ENCODE results near the gene GPR156.

The GPR156 gene

GRCh38 chr3:120311863-120312794 lies 27.1 kb upstream of the GPR156 start:
- Histone ChIP-seq H3K27me3 (ENCODE audit: insufficient read depth, low read length) (no peaks in the 10 kb centered on the region), H3F3A (ENCODE audit: insufficient read depth, low read length) (no peaks in the 10 kb centered on the region), H3K9me3 (ENCODE audit: low read length) (peaks cover 7% of the 10 kb centered on the region; the same call in 1 of the 2 replicates), H3K4me2 (ENCODE audit: low read length) (no peak overlapping the region), H3K9ac (ENCODE audit: low read length) (no peak overlapping the region), H3K4me3 (ENCODE audit: low read depth, low read length, poor library complexity, severe bottlenecking) (no peak overlapping the region), H4K20me1 (ENCODE audit: insufficient read depth, low read length) (no peaks in the 10 kb centered on the region), H3K4me1 (ENCODE audit: insufficient read depth, low read length, severe bottlenecking) (no peaks in the 10 kb centered on the region), H3K27ac (ENCODE audit: low read depth, low read length, poor library complexity, severe bottlenecking) (no peak overlapping the region), H3K9me2 (ENCODE audit: low read depth, low read length) (no peaks in the 10 kb centered on the region), H3K79me2 (ENCODE audit: insufficient read depth, low read length) (no peaks in the 10 kb centered on the region), H3K36me3 (ENCODE audit: insufficient read depth, low read length) (no peaks in the 10 kb centered on the region), H2AFZ (ENCODE audit: low read length) (no peak overlapping the region)
- no peak for TF ChIP-seq EZH2 (IDR thresholded peaks at IDR 0.05; ENCODE audit: borderline replicate concordance, low read length)
- TF ChIP-seq CTCF (IDR thresholded peaks at IDR 0.05; ENCODE audit: low read length), result no peak

GRCh38 chr3:120306519-120307455 lies 21.8 kb upstream of the GPR156 start:
- H3K9me2 ChIP-seq (ENCODE audit: low read depth, low read length), result no peaks in the 10 kb centered on the region
- TF ChIP-seq CTCF (IDR thresholded peaks at IDR 0.05; ENCODE audit: low read length) (no peak), EZH2 (IDR thresholded peaks at IDR 0.05; ENCODE audit: borderline replicate concordance, low read length) (no peak)
- no peaks in the 10 kb centered on the region for H3K9me3 ChIP-seq (ENCODE audit: low read length)
- H3K4me2 ChIP-seq (ENCODE audit: low read length), result no peak overlapping the region
- H3K36me3 ChIP-seq (ENCODE audit: insufficient read depth, low read length), result no peaks in the 10 kb centered on the region
- no peaks in the 10 kb centered on the region for H3K4me1 ChIP-seq (ENCODE audit: insufficient read depth, low read length, severe bottlenecking)
- no peak overlapping the region for H2AFZ ChIP-seq (ENCODE audit: low read length)
- H3K27me3 ChIP-seq (ENCODE audit: insufficient read depth, low read length), result no peaks in the 10 kb centered on the region
- H3K9ac ChIP-seq (ENCODE audit: low read length), result no peak overlapping the region
- no peaks in the 10 kb centered on the region for H3F3A ChIP-seq (ENCODE audit: insufficient read depth, low read length)
- no peaks in the 10 kb centered on the region for H3K79me2 ChIP-seq (ENCODE audit: insufficient read depth, low read length)
- no peak overlapping the region for H3K4me3 ChIP-seq (ENCODE audit: low read depth, low read length, poor library complexity, severe bottlenecking)
- H4K20me1 ChIP-seq (ENCODE audit: insufficient read depth, low read length), result no peaks in the 10 kb centered on the region
- no peak overlapping the region for H3K27ac ChIP-seq (ENCODE audit: low read depth, low read length, poor library complexity, severe bottlenecking)

- Histone ChIP-seq H3K4me1 (ENCODE audit: insufficient read depth, low read length, severe bottlenecking) (no peaks in the 10 kb centered on the region), H4K20me1 (ENCODE audit: insufficient read depth, low read length) (no peaks in the 10 kb centered on the region), H3K4me3 (ENCODE audit: low read depth, low read length, poor library complexity, severe bottlenecking) (no peak overlapping the region), H2AFZ (ENCODE audit: low read length) (no peak overlapping the region), H3K4me2 (ENCODE audit: low read length) (no peak overlapping the region), H3K9ac (ENCODE audit: low read length) (no peak overlapping the region), H3K9me2 (ENCODE audit: low read depth, low read length) (no peaks in the 10 kb centered on the region), H3F3A (ENCODE audit: insufficient read depth, low read length) (no peaks in the 10 kb centered on the region), H3K9me3 (ENCODE audit: low read length) (no peaks in the 10 kb centered on the region), H3K27me3 (ENCODE audit: insufficient read depth, low read length) (no peaks in the 10 kb centered on the region), H3K36me3 (ENCODE audit: insufficient read depth, low read length) (no peaks in the 10 kb centered on the region), H3K27ac (ENCODE audit: low read depth, low read length, poor library complexity, severe bottlenecking) (no peak overlapping the region), H3K79me2 (ENCODE audit: insufficient read depth, low read length) (no peaks in the 10 kb centered on the region)
- no peak for TF ChIP-seq EZH2 (IDR thresholded peaks at IDR 0.05; ENCODE audit: borderline replicate concordance, low read length)
- TF ChIP-seq CTCF (IDR thresholded peaks at IDR 0.05; ENCODE audit: low read length), result no peak
Observed at GRCh38 chr3:120304616-120305015, 19.6 kb upstream of the GPR156 start.

All from OCI-LY1 (cell line).